Panc1 (cell line): Measurements from ENCODE around the gene TLE3. TPM values are rescaled to one million over a fixed set of nuclear protein-coding genes. Genes with fewer than 3 reads are reported as not detected.

Experiments used
- ATAC-seq: fragments of 200-7000 bp; cut with Tn5 transposase; 2 replicates; pipeline ENCODE4 v1.9.1; 2020; ENCODE audit warnings: mild to moderate bottlenecking, moderate library complexity
- Bru-seq: library from RNA; stranded (reverse); fragments of 400-500 nt; gene quantifications from one replicate; lab custom pipeline; 2021; lab: Mats Ljungman, UMichigan
- BruChase-seq, 2 experiments: library from RNA; stranded (reverse); fragments of 400-500 nt; gene quantifications; one replicate each; lab custom pipeline; 2021; lab: Mats Ljungman, UMichigan
- BruUV-seq: library from RNA; stranded (reverse); fragments of 400-500 nt; replicated peaks from 2 replicates; lab custom pipeline; 2021; lab: Mats Ljungman, UMichigan
- CTCF ChIA-PET: fragments of 300-600 bp; sonication (Branson Sonifier 250); formaldehyde crosslinking; loops from one replicate; lab custom pipeline; 2022; ENCODE audit warnings: antibody characterized with exemption; lab: Charles Lee
- POLR2A ChIA-PET: fragments of 300-600 bp; sonication (Branson Sonifier 250); formaldehyde crosslinking; loops from one replicate; lab custom pipeline; 2022; ENCODE audit warnings: antibody characterized with exemption; lab: Charles Lee
- DNase-seq: peaks from one replicate; pipeline ENCODE4 v3.0.0-alpha.2; 2010; ENCODE audit warnings: low read depth, low spot score
- H3K27ac ChIP-seq: 2 replicates; pipeline ENCODE4 v1.5.1; 2011; ENCODE audit warnings: mild to moderate bottlenecking, low read length, inconsistent platforms
- H3K27me3 ChIP-seq: fragments of 200-500 bp; sonication (Bioruptor generic); 2 replicates; pipeline ENCODE4 v1.6.0; 2014; ENCODE audit warnings: low read length, inconsistent platforms; ENCODE audit not compliant: control insufficient read depth, insufficient read depth
- H3K36me3 ChIP-seq: fragments of 200-500 bp; sonication (Bioruptor generic); 2 replicates; pipeline ENCODE4 v1.5.1; 2014; ENCODE audit warnings: inconsistent platforms, mild to moderate bottlenecking, low read length, moderate library complexity; ENCODE audit not compliant: control insufficient read depth, insufficient read depth
- H3K4me1 ChIP-seq: 2 replicates; pipeline ENCODE4 v1.5.1; 2011; ENCODE audit warnings: inconsistent platforms, mild to moderate bottlenecking, low read length, moderate library complexity; ENCODE audit not compliant: control insufficient read depth, insufficient read depth
- H3K4me3 ChIP-seq, 2 experiments: 2 replicates each; pipeline ENCODE4 v1.5.1; 2011 to 2012; ENCODE audit warnings: low read depth in 2 of 2, low read length in 2 of 2, mild to moderate bottlenecking in 2 of 2, inconsistent platforms in 1 of 2, moderate library complexity in 1 of 2
- H3K9me3 ChIP-seq: fragments of 200-500 bp; sonication (Bioruptor generic); 2 replicates; pipeline ENCODE4 v1.5.1; 2014; ENCODE audit warnings: low read depth, mild to moderate bottlenecking, inconsistent platforms, low read length, moderate library complexity; ENCODE audit not compliant: control insufficient read depth, insufficient read depth
- POLR2AphosphoS5 ChIP-seq: IDR thresholded peaks from 2 replicates; pipeline ENCODE4 v1.6.1; 2012; ENCODE audit warnings: mild to moderate bottlenecking, low read depth, low read length, moderate library complexity
- REST ChIP-seq, 2 experiments: IDR thresholded peaks; 2 replicates each; pipeline ENCODE4 v1.6.1; 2011 to 2012; ENCODE audit warnings: low read depth in 2 of 2, control low read depth in 1 of 2, low read length in 1 of 2, mild to moderate bottlenecking in 1 of 2, moderate library complexity in 1 of 2; ENCODE audit not compliant: insufficient read depth in 1 of 2
- SIN3A ChIP-seq: IDR thresholded peaks from 2 replicates; pipeline ENCODE4 v1.6.1; 2012; ENCODE audit warnings: low read depth, mild to moderate bottlenecking, low read length, moderate library complexity, borderline replicate concordance; ENCODE audit not compliant: insufficient read depth
- TCF7L2 ChIP-seq: IDR thresholded peaks from 2 replicates; pipeline ENCODE4 v1.6.1; 2011; ENCODE audit warnings: mild to moderate bottlenecking, low read depth, low read length, inconsistent platforms
- in situ Hi-C: cut with HindIII; loops from 2 replicates; pipeline ENCODE4 v1.10.0; 2016; ENCODE audit warnings: low sequenced_read_pairs, low pct_unique_long_range_greater_than_20kb
- intact Hi-C: fragments of 100-400 bp; cut with micrococcal nuclease; formaldehyde crosslinking; loops from one replicate; pipeline ENCODE4 v1.10.0; 2022; ENCODE audit not compliant: unreplicated experiment
- long read RNA-seq: library from polyadenylated mRNA; unstranded; transcript quantifications from one replicate; pipeline ENCODE4 v2.0.0, GENCODE V29; 2021; ENCODE audit not compliant: unreplicated experiment
- polyA plus RNA-seq: library from polyadenylated mRNA; unstranded; fragments of >200 nt; gene quantifications from one replicate; pipeline ENCODE4 v1.2.1, GENCODE V29; 2012; ENCODE audit warnings: missing spikeins; ENCODE audit not compliant: insufficient read length
- total RNA-seq: library from RNA; stranded (reverse); gene quantifications from one replicate; pipeline ENCODE4 v1.2.1, GENCODE V29; 2021; ENCODE audit not compliant: unreplicated experiment
- TF ChIP-seq, protein P1 (sequence below): fragments of 450-650 bp; IDR thresholded peaks from 2 replicates; pipeline ENCODE4 v1.5.1; 2017; ENCODE audit warnings: mild to moderate bottlenecking

TLE3 gene
- total RNA-seq (132 TPM), Bru-seq, nascent RNA (percentile 96 among the genes with signal in this experiment), BruChase-seq, experiment 1, labeled RNA remaining after a 2-hour chase (percentile 89 among the genes with signal in this experiment), BruChase-seq, experiment 2, labeled RNA remaining after a 6-hour chase (percentile 83 among the genes with signal in this experiment)
- polyA plus RNA-seq: 94.7 TPM
- long read RNA-seq, partial matches to known transcripts: 50 of 98 reads
- long read RNA-seq, other reads (novel, unspliced or antisense): 47 of 98 reads

- in situ Hi-C loops: no loop called here
- Histone ChIP-seq H3K9me3 (no peaks in the 10 kb centered on the region), H3K4me3 (peak within 1 kb of the TSS; percentile 84 to 92), H3K27ac (peak within 1 kb of the TSS; percentile 89), H3K27me3 (no peaks in the 10 kb centered on the region), H3K36me3 (peaks cover 6% of the 10 kb centered on the region), H3K4me1 (peaks cover 42% of the 10 kb centered on the region)
- BruUV-seq: TSS peak; percentile 81
- intact Hi-C loops: loop anchor here (10.0 kb wide), 2 partner anchors 367 to 523 kb away; no protein-coding TSS in a partner anchor
- POLR2A ChIA-PET: interaction anchor here (0.6 to 1.0 kb wide), 3 partner anchors 100 to 369 kb away, joined by 3 to 4 read pairs (median 3); no protein-coding TSS in a partner anchor
- ATAC-seq: peak; percentile 71
- TF ChIP-seq POLR2AphosphoS5: peak; percentile 81
- no peak for TF ChIP-seq TCF7L2
- TF ChIP-seq, protein P1, sequence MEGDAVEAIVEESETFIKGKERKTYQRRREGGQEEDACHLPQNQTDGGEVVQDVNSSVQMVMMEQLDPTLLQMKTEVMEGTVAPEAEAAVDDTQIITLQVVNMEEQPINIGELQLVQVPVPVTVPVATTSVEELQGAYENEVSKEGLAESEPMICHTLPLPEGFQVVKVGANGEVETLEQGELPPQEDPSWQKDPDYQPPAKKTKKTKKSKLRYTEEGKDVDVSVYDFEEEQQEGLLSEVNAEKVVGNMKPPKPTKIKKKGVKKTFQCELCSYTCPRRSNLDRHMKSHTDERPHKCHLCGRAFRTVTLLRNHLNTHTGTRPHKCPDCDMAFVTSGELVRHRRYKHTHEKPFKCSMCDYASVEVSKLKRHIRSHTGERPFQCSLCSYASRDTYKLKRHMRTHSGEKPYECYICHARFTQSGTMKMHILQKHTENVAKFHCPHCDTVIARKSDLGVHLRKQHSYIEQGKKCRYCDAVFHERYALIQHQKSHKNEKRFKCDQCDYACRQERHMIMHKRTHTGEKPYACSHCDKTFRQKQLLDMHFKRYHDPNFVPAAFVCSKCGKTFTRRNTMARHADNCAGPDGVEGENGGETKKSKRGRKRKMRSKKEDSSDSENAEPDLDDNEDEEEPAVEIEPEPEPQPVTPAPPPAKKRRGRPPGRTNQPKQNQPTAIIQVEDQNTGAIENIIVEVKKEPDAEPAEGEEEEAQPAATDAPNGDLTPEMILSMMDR: peak; percentile 52
- TF ChIP-seq REST (IDR thresholded peaks at IDR 0.05; ENCODE audit: insufficient read depth in 1 of 2, low read depth in 2 of 2, low read length in 1 of 2): no peak; a peak in 1 of 4 replicates
- 0 out of 2 replicates have a peak, but pooled peaks have one; percentile 71 for TF ChIP-seq SIN3A
- peak; percentile 92 for DNase-seq
- CTCF ChIA-PET: interaction anchor here (0.5 kb wide), 1 partner anchor 374 kb away, joined by 6 read pairs; no protein-coding TSS in a partner anchor
Observed at GRCh38 chr15:70097321-70098152, at the start of gene TLE3. Gene TLE3, minus strand, starts transcription at chr15:70097917. Its CDS starts 1,119 bp downstream, at chr15:70096798.

- no peak for ATAC-seq
- H3K27me3 ChIP-seq: no peaks in the 10 kb centered on the region
- ChIA-PET POLR2A (no interaction called here), CTCF (no interaction called here)
- no peaks in the 10 kb centered on the region for H3K36me3 ChIP-seq
- peaks cover 10% of the 10 kb centered on the region for H3K4me1 ChIP-seq
- no peak overlapping the region for H3K27ac ChIP-seq
- no peak for TF ChIP-seq TCF7L2
- TF ChIP-seq SIN3A: no peak
- TF ChIP-seq, protein P1: no peak
- TF ChIP-seq POLR2AphosphoS5: no peak
- no peak for TF ChIP-seq REST (IDR thresholded peaks at IDR 0.05; ENCODE audit: insufficient read depth in 1 of 2, low read depth in 2 of 2, low read length in 1 of 2)
- intact Hi-C loops (no loop called here), in situ Hi-C loops (no loop called here)
- no peak for DNase-seq
- BruUV-seq: no TSS peak
- no peak overlapping the region for H3K4me3 ChIP-seq
- no peaks in the 10 kb centered on the region for H3K9me3 ChIP-seq
Observed at GRCh38 chr15:70147178-70147760, 49.6 kb upstream of the TLE3 start.
